Sigmoid colon (tissue), 7 donors: Measurements from ENCODE around the gene TENM4. TPM values are rescaled to one million over a fixed set of nuclear protein-coding genes. Genes with fewer than 3 reads are reported as not detected.

Experiments used
- DNase-seq: peaks from one replicate; pipeline ENCODE4 v3.0.0-alpha.2; 2019
- H3K27ac ChIP-seq, 4 donors: fragments of 200-600 bp; sonication (generic); one replicate each; pipeline ENCODE4 v1.5.1; 2016 to 2019; ENCODE audit warnings: mild to moderate bottlenecking in 1 of 4
- H3K27me3 ChIP-seq, 3 donors: fragments of 200-600 bp; sonication (generic); one replicate each; pipeline ENCODE4 v1.5.1; 2019; ENCODE audit warnings: mild to moderate bottlenecking in 1 of 3
- H3K36me3 ChIP-seq, 4 donors: fragments of 200-600 bp; sonication (generic); one replicate each; pipeline ENCODE4 v1.5.1; 2016 to 2019
- H3K4me1 ChIP-seq, 4 donors: fragments of 200-600 bp; sonication (generic); one replicate each; pipeline ENCODE4 v1.5.1; 2017 to 2019
- H3K4me3 ChIP-seq, 4 donors: fragments of 200-600 bp; sonication (generic); one replicate each; pipeline ENCODE4 v1.5.1; 2017 to 2019; ENCODE audit warnings: mild to moderate bottlenecking in 2 of 4, moderate library complexity in 1 of 4
- H3K9me3 ChIP-seq, 4 donors: fragments of 200-600 bp in 3 of 4; sonication (generic) in 3 of 4; one replicate each; pipeline versions ENCODE4 v1.5.1 to v1.6.1; 2013 to 2019
- CTCF ChIP-seq, 4 experiments: fragments of 450-650 bp in 3 of 4; fragments of 200-600 bp in 1 of 4; IDR thresholded peaks; one replicate each; pipeline ENCODE4 v1.5.1; 2016 to 2019; ENCODE audit warnings: antibody characterized with exemption in 4 of 4, mild to moderate bottlenecking in 3 of 4, moderate library complexity in 2 of 4
- EP300 ChIP-seq, 4 donors: sonication (generic); formaldehyde crosslinking; IDR thresholded peaks; one replicate each; pipeline ENCODE4 v1.6.1; 2017; ENCODE audit warnings: antibody characterized with exemption in 4 of 4
- POLR2A ChIP-seq, 2 donors: fragments of 450-650 bp; IDR thresholded peaks; one replicate each; pipeline ENCODE4 v1.6.1; 2016; ENCODE audit warnings: antibody characterized with exemption in 2 of 2, mild to moderate bottlenecking in 2 of 2, moderate library complexity in 2 of 2
- POLR2AphosphoS5 ChIP-seq, 4 donors: sonication (generic); formaldehyde crosslinking; IDR thresholded peaks; one replicate each; pipeline ENCODE4 v1.6.1; 2017; ENCODE audit warnings: antibody characterized with exemption in 4 of 4
- WGBS, 2 donors: extraction: QIAGEN DNeasy Blood & Tissue Kit; methylation state at CpG; one replicate each; pipeline ENCODE4 v1.1.7; 2013; 5-methylcytosine and 5-hydroxymethylcytosine counted together
- intact Hi-C: fragments of 100-400 bp; cut with DNase I; formaldehyde crosslinking; loops from one replicate; pipeline ENCODE4 v1.15.1; 2023
- polyA plus RNA-seq, 3 donors: library from polyadenylated mRNA; stranded (reverse); fragments of 200-250 nt; gene quantifications; one replicate each; pipeline ENCODE4 v1.2.3, GENCODE V29; 2013
- total RNA-seq, 4 donors: library from RNA; depleted of rRNA; stranded (reverse); fragments of >200 nt; gene quantifications; one replicate each; pipeline ENCODE4 v1.1.0, GENCODE V29; 2016
- donor health status: healthy with polysubstance abuse.
- donor health status: Bipolar disorder and iron deficiency.
- donor health status: healthy.

TENM4 gene
- total and polyA plus RNA-seq, 7 donors = 0.23 to 14.6 (median 1.9) TPM; not detected in 1

GRCh38 chr11:78841456-78842060, 599.3 kb downstream of the TENM4 start:
- H3K27ac ChIP-seq = peak overlapping the region in 3 of 4 donors; percentile 67 to 77 (median 77)
- DNase-seq = no peak
- TF ChIP-seq POLR2A (IDR thresholded peaks at IDR 0.05) (no peak), CTCF (IDR thresholded peaks at IDR 0.05) (no peak), POLR2AphosphoS5 (IDR thresholded peaks at IDR 0.05) (no peak), EP300 (IDR thresholded peaks at IDR 0.05) (no peak)

GRCh38 chr11:78840623-78841022, 600.2 kb downstream of the TENM4 start:
- intact Hi-C loops = loop anchor here (2.0 kb wide), 1 partner anchor 30 kb away; no protein-coding TSS in a partner anchor
- H3K27me3 ChIP-seq = no peaks in the 10 kb centered on the region
- TF ChIP-seq POLR2A (IDR thresholded peaks at IDR 0.05) (no peak), POLR2AphosphoS5 (IDR thresholded peaks at IDR 0.05) (peak; percentile 40 to 72 (median 67)), CTCF (IDR thresholded peaks at IDR 0.05) (no peak), EP300 (IDR thresholded peaks at IDR 0.05) (peak in 2 of 4 donors; percentile 25 to 76)
- H3K27ac ChIP-seq = peak overlapping the region; percentile 64 to 77 (median 72)
- peaks cover 0 to 23% (median 21%) of the 10 kb centered on the region in 4 donors for H3K4me1 ChIP-seq
- no peak overlapping the region for H3K4me3 ChIP-seq
- 78 to 85% methylated on average over 4 of the region's 4 CpGs for WGBS, 2 donors
- no peaks in the 10 kb centered on the region for H3K36me3 ChIP-seq
- H3K9me3 ChIP-seq = no peaks in the 10 kb centered on the region
- DNase-seq = peak; percentile 69

More at GRCh38 chr11:78841456-78842060, 599.3 kb downstream of the TENM4 start:
- peaks cover 0 to 23% (median 21%) of the 10 kb centered on the region in 4 donors for H3K4me1 ChIP-seq
- intact Hi-C loops = loop anchor here (2.0 kb wide), 1 partner anchor 31 kb away; no protein-coding TSS in a partner anchor
- no peak overlapping the region for H3K4me3 ChIP-seq
- 68 to 76% methylated on average over 5 of the region's 5 CpGs for WGBS, 2 donors
- H3K9me3 ChIP-seq = no peaks in the 10 kb centered on the region
- H3K27me3 ChIP-seq = no peaks in the 10 kb centered on the region
- no peaks in the 10 kb centered on the region for H3K36me3 ChIP-seq

- no peaks in the 10 kb centered on the region for H3K27me3 ChIP-seq
- WGBS, 2 donors = 74 to 78% methylated on average over 3 of the region's 3 CpGs
- intact Hi-C loops = loop anchor here (2.0 kb wide), 1 partner anchor 29 kb away; no protein-coding TSS in a partner anchor
- no peak overlapping the region for H3K4me3 ChIP-seq
- H3K27ac ChIP-seq = peak overlapping the region; percentile 64 to 77 (median 72)
- TF ChIP-seq EP300 (IDR thresholded peaks at IDR 0.05) (no peak), CTCF (IDR thresholded peaks at IDR 0.05) (no peak), POLR2AphosphoS5 (IDR thresholded peaks at IDR 0.05) (peak in 3 of 4 donors; percentile 7 to 29 (median 12)), POLR2A (IDR thresholded peaks at IDR 0.05) (no peak)
- DNase-seq = no peak
- H3K9me3 ChIP-seq = no peaks in the 10 kb centered on the region
- H3K36me3 ChIP-seq = no peaks in the 10 kb centered on the region
- peaks cover 0 to 23% (median 21%) of the 10 kb centered on the region in 4 donors for H3K4me1 ChIP-seq
Measured at GRCh38 chr11:78840200-78840599, 600.6 kb downstream of the TENM4 start.

GRCh38 chr11:78838417-78838816, 602.4 kb downstream of the TENM4 start:
- Histone ChIP-seq H3K27ac (no peak overlapping the region), H3K4me3 (no peak overlapping the region), H3K27me3 (no peaks in the 10 kb centered on the region), H3K9me3 (no peaks in the 10 kb centered on the region), H3K4me1 (peaks cover 0 to 23% (median 21%) of the 10 kb centered on the region in 4 donors), H3K36me3 (no peaks in the 10 kb centered on the region)
- TF ChIP-seq POLR2AphosphoS5 (IDR thresholded peaks at IDR 0.05) = no peak
- TF ChIP-seq CTCF (IDR thresholded peaks at IDR 0.05) = no peak
- no peak for TF ChIP-seq POLR2A (IDR thresholded peaks at IDR 0.05)
- TF ChIP-seq EP300 (IDR thresholded peaks at IDR 0.05) = no peak
- intact Hi-C loops = no loop called here
- WGBS, 2 donors = 52 to 55% methylated on average over 2 of the region's 2 CpGs
- no peak for DNase-seq
